GM12892 (cell line): ENCODE results near the gene CPXM2.

Source experiments
- POLR2A ChIP-seq: IDR thresholded peaks from 2 replicates; pipeline ENCODE4 v1.6.1; 2011; ENCODE audit warnings: low read depth, low read length, control low read depth
- POLR2AphosphoS5 ChIP-seq: IDR thresholded peaks from 2 replicates; pipeline ENCODE4 v1.6.1; 2011; ENCODE audit warnings: low read depth, low read length, control low read depth

DNA sequence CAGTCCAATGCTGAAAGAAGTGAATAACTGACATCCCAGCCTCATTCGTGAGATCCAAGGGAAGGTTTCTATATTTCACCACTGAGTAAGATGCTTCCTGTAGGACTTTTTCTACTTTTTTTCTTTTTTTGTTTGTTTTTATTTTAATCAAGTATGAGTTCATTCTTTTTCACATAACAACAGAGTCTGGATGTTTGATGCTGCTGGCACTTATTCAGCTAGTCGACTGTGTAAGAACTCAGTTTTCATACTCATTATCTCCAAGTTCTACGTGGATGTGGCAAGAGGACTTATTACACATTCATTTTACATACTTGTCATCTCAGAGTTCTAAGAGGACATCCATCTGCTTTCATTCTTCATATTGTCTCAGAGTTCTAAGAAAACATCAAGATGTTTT is 86.9 kb downstream of the CPXM2 start:
- TF ChIP-seq POLR2AphosphoS5, result no peak
- no peak for TF ChIP-seq POLR2A
